Astrocyte (in vitro differentiated cells and primary cell): Measurements from ENCODE around the gene FBN1. TPM values are rescaled to one million over a fixed set of nuclear protein-coding genes. Genes with fewer than 3 reads are reported as not detected.
A peak's percentile ranks its signal among the peaks of the same experiment; 100 is the strongest.

Experiments
- DNase-seq: peaks from one replicate; pipeline ENCODE4 v3.0.0-alpha.2; 2010; ENCODE audit warnings: low read depth
- FAIRE-seq: peaks from 2 replicates; lab custom pipeline; 2011; peaks lifted over from hg19 to GRCh38; lab: Jason Lieb, UNC
- H2AFZ ChIP-seq: 2 replicates; pipeline ENCODE4 v1.6.0; 2012; ENCODE audit warnings: low read depth, low read length, inconsistent platforms
- H3K27ac ChIP-seq: 2 replicates; pipeline ENCODE4 v1.5.1; 2011; ENCODE audit warnings: low read depth, low read length, inconsistent platforms
- H3K27me3 ChIP-seq: 2 replicates; pipeline ENCODE4 v1.6.0; 2011; ENCODE audit warnings: low read length, inconsistent platforms; ENCODE audit not compliant: insufficient read depth
- H3K36me3 ChIP-seq: 2 replicates; pipeline ENCODE4 v1.5.1; 2011; ENCODE audit warnings: low read length, inconsistent platforms; ENCODE audit not compliant: insufficient read depth
- H3K4me1 ChIP-seq: 2 replicates; pipeline ENCODE4 v1.5.1; 2011; ENCODE audit warnings: low read length, inconsistent platforms; ENCODE audit not compliant: insufficient read depth
- H3K4me2 ChIP-seq: 2 replicates; pipeline ENCODE4 v1.6.0; 2012; ENCODE audit warnings: low read length, inconsistent platforms
- H3K4me3 ChIP-seq: 2 replicates; pipeline ENCODE4 v1.5.1; 2011; ENCODE audit warnings: low read depth, mild to moderate bottlenecking, low read length, inconsistent platforms; ENCODE audit not compliant: insufficient read depth
- H3K79me2 ChIP-seq: 2 replicates; pipeline ENCODE4 v1.6.0; 2012; ENCODE audit warnings: mild to moderate bottlenecking, low read length, inconsistent platforms; ENCODE audit not compliant: insufficient read depth
- H3K9ac ChIP-seq: 2 replicates; pipeline ENCODE4 v1.6.0; 2012; ENCODE audit warnings: mild to moderate bottlenecking, low read length, inconsistent platforms
- H3K9me3 ChIP-seq: 2 replicates; pipeline ENCODE4 v1.5.1; 2012; ENCODE audit warnings: low read depth, mild to moderate bottlenecking, low read length, inconsistent platforms; ENCODE audit not compliant: insufficient read depth
- H4K20me1 ChIP-seq: 2 replicates; pipeline ENCODE4 v1.6.0; 2012; ENCODE audit warnings: low read length, inconsistent platforms; ENCODE audit not compliant: insufficient read depth
- H3K27ac Mint-ChIP-seq: one replicate; pipeline ENCODE4 v1.8.0; 2021; ENCODE audit warnings: mild to moderate bottlenecking, mixed read lengths; ENCODE audit not compliant: unreplicated experiment
- H3K27me3 Mint-ChIP-seq: one replicate; pipeline ENCODE4 v1.8.0; 2021; ENCODE audit warnings: low read depth, mixed read lengths; ENCODE audit not compliant: unreplicated experiment
- H3K36me3 Mint-ChIP-seq: one replicate; pipeline ENCODE4 v1.8.0; 2021; ENCODE audit warnings: low read depth, mixed read lengths; ENCODE audit not compliant: unreplicated experiment
- H3K4me1 Mint-ChIP-seq: one replicate; pipeline ENCODE4 v1.8.0; 2021; ENCODE audit warnings: low read depth, mixed read lengths; ENCODE audit not compliant: unreplicated experiment
- H3K4me3 Mint-ChIP-seq: one replicate; pipeline ENCODE4 v1.8.0; 2021; ENCODE audit warnings: mild to moderate bottlenecking, moderate library complexity, mixed read lengths; ENCODE audit not compliant: unreplicated experiment
- H3K9me3 Mint-ChIP-seq: one replicate; pipeline ENCODE4 v1.8.0; 2021; ENCODE audit warnings: mild to moderate bottlenecking, mixed read lengths; ENCODE audit not compliant: unreplicated experiment
- EZH2 ChIP-seq: IDR thresholded peaks from 2 replicates; pipeline ENCODE4 v1.6.1; 2012; ENCODE audit warnings: mild to moderate bottlenecking, low read length, inconsistent platforms; ENCODE audit not compliant: insufficient read depth
- total RNA-seq: library from RNA; stranded (reverse); gene quantifications from 2 replicates; pipeline ENCODE4 v1.2.1, GENCODE V29; 2021
- TF ChIP-seq, protein P1 (sequence below): IDR thresholded peaks from 2 replicates; pipeline ENCODE4 v1.5.1; 2011; ENCODE audit warnings: low read depth, mild to moderate bottlenecking, inconsistent platforms, low read length, moderate library complexity; ENCODE audit not compliant: insufficient read depth

The FBN1 gene
- total RNA-seq, 1 donor from 2014 or later: 210 TPM

DNA sequence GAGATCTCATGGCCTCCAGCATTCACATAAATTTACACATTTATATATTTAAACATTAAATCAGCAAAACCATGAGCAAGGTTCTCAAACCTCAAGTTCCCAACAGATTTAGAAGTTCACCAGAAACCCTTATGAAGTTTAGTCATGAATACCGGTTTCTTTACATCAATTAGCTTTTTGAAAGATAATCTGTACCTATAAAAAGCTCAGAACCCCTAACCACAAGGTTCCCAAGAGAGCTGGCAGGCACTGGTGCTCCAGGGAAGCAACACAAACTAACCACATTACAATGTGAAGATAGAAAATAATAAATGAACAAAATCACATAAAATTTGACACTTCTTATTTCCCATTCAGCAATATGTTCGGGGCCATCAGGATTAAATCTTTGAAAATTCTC is 150.9 kb downstream of the FBN1 start:
- Mint-ChIP-seq H3K4me3 (no peak overlapping the region), H3K4me1 (peaks cover 26% of the 10 kb centered on the region), H3K36me3 (peaks cover 33% of the 10 kb centered on the region), H3K9me3 (no peaks in the 10 kb centered on the region), H3K27me3 (no peaks in the 10 kb centered on the region), H3K27ac (no peak overlapping the region)
- peaks cover 81% of the 10 kb centered on the region for H3K36me3 ChIP-seq
- H3K9me3 ChIP-seq: no peaks in the 10 kb centered on the region
- H2AFZ ChIP-seq: no peak overlapping the region
- DNase-seq: peak; percentile 70
- no peak for FAIRE-seq
- no peak overlapping the region for H3K4me3 ChIP-seq
- peaks cover 28% of the 10 kb centered on the region for H3K4me1 ChIP-seq
- H3K27me3 ChIP-seq: no peaks in the 10 kb centered on the region
- no peaks in the 10 kb centered on the region for H3K79me2 ChIP-seq
- H3K4me2 ChIP-seq: peak overlapping the region; percentile 74
- peak overlapping the region; percentile 81 for H3K9ac ChIP-seq
- peak overlapping the region; percentile 96 for H3K27ac ChIP-seq
- H4K20me1 ChIP-seq: no peaks in the 10 kb centered on the region
- TF ChIP-seq, protein P1, sequence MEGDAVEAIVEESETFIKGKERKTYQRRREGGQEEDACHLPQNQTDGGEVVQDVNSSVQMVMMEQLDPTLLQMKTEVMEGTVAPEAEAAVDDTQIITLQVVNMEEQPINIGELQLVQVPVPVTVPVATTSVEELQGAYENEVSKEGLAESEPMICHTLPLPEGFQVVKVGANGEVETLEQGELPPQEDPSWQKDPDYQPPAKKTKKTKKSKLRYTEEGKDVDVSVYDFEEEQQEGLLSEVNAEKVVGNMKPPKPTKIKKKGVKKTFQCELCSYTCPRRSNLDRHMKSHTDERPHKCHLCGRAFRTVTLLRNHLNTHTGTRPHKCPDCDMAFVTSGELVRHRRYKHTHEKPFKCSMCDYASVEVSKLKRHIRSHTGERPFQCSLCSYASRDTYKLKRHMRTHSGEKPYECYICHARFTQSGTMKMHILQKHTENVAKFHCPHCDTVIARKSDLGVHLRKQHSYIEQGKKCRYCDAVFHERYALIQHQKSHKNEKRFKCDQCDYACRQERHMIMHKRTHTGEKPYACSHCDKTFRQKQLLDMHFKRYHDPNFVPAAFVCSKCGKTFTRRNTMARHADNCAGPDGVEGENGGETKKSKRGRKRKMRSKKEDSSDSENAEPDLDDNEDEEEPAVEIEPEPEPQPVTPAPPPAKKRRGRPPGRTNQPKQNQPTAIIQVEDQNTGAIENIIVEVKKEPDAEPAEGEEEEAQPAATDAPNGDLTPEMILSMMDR: no peak
- TF ChIP-seq EZH2: no peak

DNA sequence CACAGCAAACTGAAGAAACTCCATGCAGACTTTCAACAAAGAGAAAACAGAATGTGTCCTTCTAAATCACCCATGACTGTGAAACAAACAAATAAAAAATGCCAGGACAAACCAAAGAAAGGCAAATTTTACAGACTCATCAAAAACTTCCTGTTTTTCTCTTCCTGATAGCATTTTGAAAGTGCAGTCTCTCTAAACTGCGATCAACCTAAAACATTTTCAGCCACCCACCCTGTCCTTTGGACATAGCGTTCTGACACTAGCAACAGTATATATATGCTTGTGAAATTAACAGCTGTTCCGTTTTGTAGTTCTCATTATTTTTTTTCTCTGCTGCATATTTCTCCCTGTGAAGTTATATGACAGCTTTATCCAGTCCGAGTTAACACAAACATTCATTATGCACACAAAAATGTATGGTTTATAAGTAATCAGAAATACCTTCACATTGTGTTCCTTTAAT is 151.7 kb downstream of the FBN1 start:
- peak overlapping the region; percentile 74 for H3K4me2 ChIP-seq
- H3K9me3 ChIP-seq: no peaks in the 10 kb centered on the region
- peaks cover 28% of the 10 kb centered on the region for H3K4me1 ChIP-seq
- Mint-ChIP-seq H3K36me3 (peaks cover 30% of the 10 kb centered on the region), H3K4me3 (no peak overlapping the region), H3K27me3 (no peaks in the 10 kb centered on the region), H3K4me1 (peaks cover 26% of the 10 kb centered on the region), H3K27ac (peak overlapping the region; percentile 96), H3K9me3 (no peaks in the 10 kb centered on the region)
- no peak overlapping the region for H3K4me3 ChIP-seq
- TF ChIP-seq EZH2: no peak
- TF ChIP-seq, protein P1: no peak
- H3K9ac ChIP-seq: peak overlapping the region; percentile 81
- no peaks in the 10 kb centered on the region for H3K27me3 ChIP-seq
- no peaks in the 10 kb centered on the region for H4K20me1 ChIP-seq
- H2AFZ ChIP-seq: no peak overlapping the region
- FAIRE-seq (no peak), DNase-seq (no peak)
- peaks cover 82% of the 10 kb centered on the region for H3K36me3 ChIP-seq
- H3K79me2 ChIP-seq: no peaks in the 10 kb centered on the region
- H3K27ac ChIP-seq: peak overlapping the region; percentile 96

DNA sequence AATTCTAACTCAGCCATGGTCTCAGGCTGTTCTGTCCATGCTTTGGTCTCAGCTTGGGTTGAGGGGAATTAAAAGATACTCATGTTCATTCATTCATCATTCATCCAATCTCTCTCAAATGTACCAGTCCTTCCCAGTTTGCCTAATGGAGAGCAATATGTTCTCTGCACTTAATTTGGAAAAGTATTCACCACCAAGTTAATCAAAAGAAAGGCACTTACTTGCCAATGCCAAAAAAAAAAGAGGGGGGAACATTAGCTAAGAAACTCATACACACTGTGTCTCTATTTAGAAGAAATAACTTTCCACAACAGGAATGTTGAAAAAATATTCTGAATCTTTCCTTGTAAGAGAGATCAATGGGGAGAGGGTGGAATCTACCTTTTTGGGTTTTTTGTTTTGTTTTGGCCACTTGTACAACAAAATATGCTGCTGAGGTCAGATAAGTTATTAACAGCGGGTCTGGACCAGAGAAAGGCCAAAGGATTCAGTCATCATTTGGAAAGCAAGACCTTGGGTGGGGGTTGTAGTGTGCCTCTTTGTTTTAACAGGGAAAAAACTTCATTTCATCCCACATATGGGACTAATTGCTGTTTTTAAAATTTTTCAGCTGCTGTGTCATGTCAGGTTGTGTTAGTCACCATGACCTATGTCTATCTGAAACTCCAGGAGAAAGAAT is 152.3 kb downstream of the FBN1 start:
- Mint-ChIP-seq H3K27ac (peak overlapping the region; percentile 96), H3K4me1 (peaks cover 26% of the 10 kb centered on the region), H3K36me3 (peaks cover 29% of the 10 kb centered on the region), H3K9me3 (no peaks in the 10 kb centered on the region), H3K4me3 (peak overlapping the region; percentile 52), H3K27me3 (no peaks in the 10 kb centered on the region)
- DNase-seq (peak; percentile 96), FAIRE-seq (peak; percentile 99)
- Histone ChIP-seq H3K4me3 (no peak overlapping the region), H2AFZ (no peak overlapping the region), H3K9me3 (no peaks in the 10 kb centered on the region), H3K27ac (peak overlapping the region; percentile 96), H3K36me3 (peaks cover 82% of the 10 kb centered on the region), H3K79me2 (no peaks in the 10 kb centered on the region), H3K9ac (peak overlapping the region; percentile 81), H3K4me1 (peaks cover 28% of the 10 kb centered on the region), H3K4me2 (peak overlapping the region; percentile 74), H4K20me1 (no peaks in the 10 kb centered on the region), H3K27me3 (no peaks in the 10 kb centered on the region)
- TF ChIP-seq EZH2: no peak
- TF ChIP-seq, protein P1: no peak
